WTC11 (cell line): Measurements from ENCODE around the gene GABRG3. TPM values are rescaled to one million over a fixed set of nuclear protein-coding genes. Genes with fewer than 3 reads are reported as not detected.

Experiments
- ATAC-seq: fragments of 200-7000 bp; cut with Tn5 transposase; 2 replicates; pipeline ENCODE4 v1.10.0; 2021; ENCODE audit warnings: mild to moderate bottlenecking, moderate library complexity
- CTCF ChIA-PET: fragments of 300-600 bp; sonication (Branson Sonifier 250); formaldehyde crosslinking; loops from one replicate; lab custom pipeline; 2021; ENCODE audit warnings: antibody characterized with exemption; lab: Charles Lee
- POLR2A ChIA-PET: fragments of 350-600 bp; sonication (Branson Sonifier 250); formaldehyde crosslinking; loops from one replicate; lab custom pipeline; 2021; ENCODE audit warnings: antibody characterized with exemption; lab: Charles Lee
- DNase-seq: peaks from one replicate; pipeline ENCODE4 v3.0.0; 2021; ENCODE audit warnings: low spot score
- H3K27ac Mint-ChIP-seq: 2 replicates; pipeline ENCODE4 v1.8.0; 2021; ENCODE audit warnings: mixed read lengths
- H3K27me3 Mint-ChIP-seq: 2 replicates; pipeline ENCODE4 v1.8.0; 2021; ENCODE audit warnings: low read depth, mild to moderate bottlenecking, moderate library complexity, mixed read lengths
- H3K36me3 Mint-ChIP-seq: 2 replicates; pipeline ENCODE4 v1.8.0; 2021; ENCODE audit warnings: mixed read lengths
- H3K4me1 Mint-ChIP-seq: 2 replicates; pipeline ENCODE4 v1.8.0; 2022; ENCODE audit warnings: mixed read lengths
- H3K4me3 Mint-ChIP-seq: 2 replicates; pipeline ENCODE4 v1.8.0; 2021; ENCODE audit warnings: mild to moderate bottlenecking, moderate library complexity, mixed read lengths
- H3K9me3 Mint-ChIP-seq: 2 replicates; pipeline ENCODE4 v1.8.0; 2021; ENCODE audit warnings: mixed read lengths
- ATF1 ChIP-seq: sonication (generic); formaldehyde crosslinking; IDR thresholded peaks from 2 replicates; pipeline ENCODE4 v1.8.1; 2023; ENCODE audit warnings: mild to moderate bottlenecking, moderate library complexity, missing genetic modification reagents
- ELF4 ChIP-seq: sonication (generic); formaldehyde crosslinking; IDR thresholded peaks from 2 replicates; pipeline ENCODE4 v1.8.1; 2022; ENCODE audit warnings: low read depth, mild to moderate bottlenecking, moderate library complexity, missing genetic modification reagents
- FOXK1 ChIP-seq: sonication (generic); formaldehyde crosslinking; IDR thresholded peaks from 2 replicates; pipeline ENCODE4 v1.8.0; 2022; ENCODE audit warnings: mild to moderate bottlenecking, moderate library complexity, missing genetic modification reagents
- HMGA2 ChIP-seq: fragments of 250-450 bp; sonication (Bioruptor Pico); IDR thresholded peaks from 2 replicates; pipeline ENCODE4 v1.4.0; 2021; ENCODE audit warnings: mild to moderate bottlenecking, moderate library complexity
- NR1H2 ChIP-seq: sonication (generic); formaldehyde crosslinking; IDR thresholded peaks from 2 replicates; pipeline ENCODE4 v1.9.0; 2021; ENCODE audit warnings: mild to moderate bottlenecking, moderate library complexity, missing genetic modification reagents
- NR3C1 ChIP-seq: sonication (generic); formaldehyde crosslinking; conservative IDR thresholded peaks from 2 replicates; pipeline ENCODE4 v1.8.1; 2023; ENCODE audit warnings: low read depth, mild to moderate bottlenecking, missing genetic modification reagents
- PRRX2 ChIP-seq: fragments of 250-450 bp; sonication (Bioruptor Pico); IDR thresholded peaks from 2 replicates; pipeline ENCODE4 v1.8.0; 2021; ENCODE audit warnings: mild to moderate bottlenecking
- SOX15 ChIP-seq: fragments of 250-450 bp; sonication (Bioruptor Pico); IDR thresholded peaks from 2 replicates; pipeline ENCODE4 v1.9.0; 2021; ENCODE audit warnings: mild to moderate bottlenecking
- SP1 ChIP-seq: sonication (generic); formaldehyde crosslinking; conservative IDR thresholded peaks from 2 replicates; pipeline ENCODE4 v1.8.1; 2022; ENCODE audit warnings: missing genetic modification reagents
- TEAD4 ChIP-seq: sonication (generic); formaldehyde crosslinking; IDR thresholded peaks from 2 replicates; pipeline ENCODE4 v1.8.0; 2022; ENCODE audit warnings: mild to moderate bottlenecking, missing genetic modification reagents
- TP53 ChIP-seq: sonication (generic); formaldehyde crosslinking; IDR thresholded peaks from 2 replicates; pipeline ENCODE4 v1.8.1; 2023; ENCODE audit warnings: mild to moderate bottlenecking, missing genetic modification reagents
- ZNF121 ChIP-seq: sonication (generic); formaldehyde crosslinking; IDR thresholded peaks from 2 replicates; pipeline ENCODE4 v1.8.0; 2023; ENCODE audit warnings: missing genetic modification reagents
- ZNF317 ChIP-seq: sonication (generic); formaldehyde crosslinking; IDR thresholded peaks from 2 replicates; pipeline ENCODE4 v1.8.1; 2023; ENCODE audit warnings: low read depth, mild to moderate bottlenecking, moderate library complexity, missing genetic modification reagents, borderline replicate concordance
- total RNA-seq: library from RNA; stranded (reverse); gene quantifications from 3 replicates; pipeline ENCODE4 v1.2.3, GENCODE V29; 2021
- TF ChIP-seq, protein P1 (sequence below): fragments of 200-600 bp; IDR thresholded peaks from 2 replicates; pipeline ENCODE4 v1.8.0; 2022; ENCODE audit warnings: antibody characterized with exemption
- TF ChIP-seq, protein P2 (sequence below): sonication (generic); formaldehyde crosslinking; IDR thresholded peaks from 2 replicates; pipeline ENCODE4 v1.8.1; 2023; ENCODE audit warnings: mild to moderate bottlenecking, missing genetic modification reagents
- TF ChIP-seq, protein P3 (sequence below): sonication (generic); formaldehyde crosslinking; IDR thresholded peaks from 2 replicates; pipeline ENCODE4 v1.8.0; 2023; ENCODE audit warnings: missing genetic modification reagents
- TF ChIP-seq, protein P4 (sequence below): sonication (generic); formaldehyde crosslinking; IDR thresholded peaks from 2 replicates; pipeline ENCODE4 v1.8.0; 2022; ENCODE audit warnings: mild to moderate bottlenecking, missing genetic modification reagents

GABRG3 gene
- total RNA-seq, 1 experiment from 2014 or later: 0.72 TPM

DNA sequence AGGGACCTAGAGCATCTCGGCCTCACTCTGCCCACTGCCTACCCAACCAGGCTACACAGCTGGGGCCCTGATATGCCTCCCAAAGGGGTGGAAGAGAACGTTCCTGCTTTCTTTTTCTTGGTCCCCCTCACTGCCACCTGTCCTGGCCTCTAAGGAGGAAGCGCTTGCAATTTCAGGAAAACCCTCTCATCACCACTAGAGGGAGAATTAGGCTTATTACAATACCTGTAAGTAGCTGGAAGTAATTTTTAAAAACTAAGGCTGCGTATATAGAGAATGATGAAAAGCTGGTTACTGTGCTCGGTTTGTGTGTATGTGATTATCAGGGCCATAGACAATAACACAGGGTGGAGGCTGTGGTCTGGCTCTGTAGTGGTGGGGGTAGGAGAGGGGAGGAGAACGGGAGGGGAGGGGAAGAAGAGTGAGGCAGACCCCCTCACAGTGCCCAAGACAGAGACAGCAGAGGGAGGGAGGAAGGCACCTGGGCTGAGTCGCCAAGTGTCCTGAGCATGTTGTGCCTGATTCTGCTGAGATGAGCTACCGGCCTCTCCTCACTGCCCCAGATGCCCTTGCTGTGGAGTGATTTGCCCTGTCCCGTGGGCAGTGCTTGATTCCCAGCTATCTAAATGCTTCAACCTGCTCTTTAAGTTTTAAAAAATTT, 3.3 kb downstream of the GABRG3 start:
- TF ChIP-seq, protein P1, sequence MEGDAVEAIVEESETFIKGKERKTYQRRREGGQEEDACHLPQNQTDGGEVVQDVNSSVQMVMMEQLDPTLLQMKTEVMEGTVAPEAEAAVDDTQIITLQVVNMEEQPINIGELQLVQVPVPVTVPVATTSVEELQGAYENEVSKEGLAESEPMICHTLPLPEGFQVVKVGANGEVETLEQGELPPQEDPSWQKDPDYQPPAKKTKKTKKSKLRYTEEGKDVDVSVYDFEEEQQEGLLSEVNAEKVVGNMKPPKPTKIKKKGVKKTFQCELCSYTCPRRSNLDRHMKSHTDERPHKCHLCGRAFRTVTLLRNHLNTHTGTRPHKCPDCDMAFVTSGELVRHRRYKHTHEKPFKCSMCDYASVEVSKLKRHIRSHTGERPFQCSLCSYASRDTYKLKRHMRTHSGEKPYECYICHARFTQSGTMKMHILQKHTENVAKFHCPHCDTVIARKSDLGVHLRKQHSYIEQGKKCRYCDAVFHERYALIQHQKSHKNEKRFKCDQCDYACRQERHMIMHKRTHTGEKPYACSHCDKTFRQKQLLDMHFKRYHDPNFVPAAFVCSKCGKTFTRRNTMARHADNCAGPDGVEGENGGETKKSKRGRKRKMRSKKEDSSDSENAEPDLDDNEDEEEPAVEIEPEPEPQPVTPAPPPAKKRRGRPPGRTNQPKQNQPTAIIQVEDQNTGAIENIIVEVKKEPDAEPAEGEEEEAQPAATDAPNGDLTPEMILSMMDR: peak; percentile 51
- TF ChIP-seq, protein P2, sequence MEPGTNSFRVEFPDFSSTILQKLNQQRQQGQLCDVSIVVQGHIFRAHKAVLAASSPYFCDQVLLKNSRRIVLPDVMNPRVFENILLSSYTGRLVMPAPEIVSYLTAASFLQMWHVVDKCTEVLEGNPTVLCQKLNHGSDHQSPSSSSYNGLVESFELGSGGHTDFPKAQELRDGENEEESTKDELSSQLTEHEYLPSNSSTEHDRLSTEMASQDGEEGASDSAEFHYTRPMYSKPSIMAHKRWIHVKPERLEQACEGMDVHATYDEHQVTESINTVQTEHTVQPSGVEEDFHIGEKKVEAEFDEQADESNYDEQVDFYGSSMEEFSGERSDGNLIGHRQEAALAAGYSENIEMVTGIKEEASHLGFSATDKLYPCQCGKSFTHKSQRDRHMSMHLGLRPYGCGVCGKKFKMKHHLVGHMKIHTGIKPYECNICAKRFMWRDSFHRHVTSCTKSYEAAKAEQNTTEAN (CRISPR knock-in tag): no peak
- CTCF ChIA-PET: interaction anchor here (0.6 to 5.4 kb wide), 34 partner anchors 10 to 1040 kb away, joined by 3 to 78 read pairs (median 3); no protein-coding TSS in a partner anchor
- Mint-ChIP-seq H3K27ac (no peak overlapping the region), H3K4me3 (peak overlapping the region; percentile 18; the same call in 1 of the 2 replicates), H3K36me3 (no peaks in the 10 kb centered on the region), H3K27me3 (peaks cover 44% of the 10 kb centered on the region), H3K9me3 (no peaks in the 10 kb centered on the region), H3K4me1 (peaks cover 7% of the 10 kb centered on the region)
- DNase-seq (peak; percentile 40), ATAC-seq (peak; percentile 55)
- POLR2A ChIA-PET: no interaction called here

DNA sequence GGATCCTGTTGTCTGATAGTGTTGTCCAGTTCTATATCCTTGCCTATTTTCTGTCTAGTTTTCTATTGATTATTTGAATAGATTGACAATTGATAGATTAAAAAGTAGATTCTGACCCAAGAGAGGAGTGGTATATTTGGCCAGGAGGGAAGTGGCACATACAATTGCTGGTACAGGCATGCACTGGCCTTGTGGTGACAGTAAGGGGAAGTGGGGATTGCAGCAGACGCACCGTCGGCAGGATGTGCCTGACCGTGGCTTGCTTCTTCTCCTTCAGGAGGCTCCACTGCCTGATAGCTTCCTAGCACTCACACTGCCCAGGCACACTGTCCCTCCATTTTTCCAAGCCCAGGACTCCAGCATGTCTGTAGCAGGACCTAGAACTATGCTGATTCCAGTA, 10.5 kb downstream of the GABRG3 start:
- POLR2A ChIA-PET: no interaction called here
- ATAC-seq (no peak), DNase-seq (no peak)
- Mint-ChIP-seq H3K4me1 (peaks cover 2% of the 10 kb centered on the region; the same call in 1 of the 2 replicates), H3K4me3 (no peak overlapping the region), H3K36me3 (no peaks in the 10 kb centered on the region), H3K9me3 (peaks cover 5% of the 10 kb centered on the region), H3K27ac (no peak overlapping the region), H3K27me3 (0 out of 2 replicates have a peak, but pooled peaks cover 4% of the 10 kb centered on the region)
- CTCF ChIA-PET: interaction anchor here (0.7 kb wide), 1 partner anchor 13 kb away, joined by 3 read pairs; no protein-coding TSS in a partner anchor
- TF ChIP-seq, protein P3, sequence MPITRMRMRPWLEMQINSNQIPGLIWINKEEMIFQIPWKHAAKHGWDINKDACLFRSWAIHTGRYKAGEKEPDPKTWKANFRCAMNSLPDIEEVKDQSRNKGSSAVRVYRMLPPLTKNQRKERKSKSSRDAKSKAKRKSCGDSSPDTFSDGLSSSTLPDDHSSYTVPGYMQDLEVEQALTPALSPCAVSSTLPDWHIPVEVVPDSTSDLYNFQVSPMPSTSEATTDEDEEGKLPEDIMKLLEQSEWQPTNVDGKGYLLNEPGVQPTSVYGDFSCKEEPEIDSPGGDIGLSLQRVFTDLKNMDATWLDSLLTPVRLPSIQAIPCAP (CRISPR knock-in tag): no peak
- TF ChIP-seq, protein P4, sequence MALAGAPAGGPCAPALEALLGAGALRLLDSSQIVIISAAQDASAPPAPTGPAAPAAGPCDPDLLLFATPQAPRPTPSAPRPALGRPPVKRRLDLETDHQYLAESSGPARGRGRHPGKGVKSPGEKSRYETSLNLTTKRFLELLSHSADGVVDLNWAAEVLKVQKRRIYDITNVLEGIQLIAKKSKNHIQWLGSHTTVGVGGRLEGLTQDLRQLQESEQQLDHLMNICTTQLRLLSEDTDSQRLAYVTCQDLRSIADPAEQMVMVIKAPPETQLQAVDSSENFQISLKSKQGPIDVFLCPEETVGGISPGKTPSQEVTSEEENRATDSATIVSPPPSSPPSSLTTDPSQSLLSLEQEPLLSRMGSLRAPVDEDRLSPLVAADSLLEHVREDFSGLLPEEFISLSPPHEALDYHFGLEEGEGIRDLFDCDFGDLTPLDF (CRISPR knock-in tag): no peak
- TF ChIP-seq SP1 (CRISPR knock-in tag) (no peak), ELF4 (no peak), PRRX2 (CRISPR knock-in tag) (no peak), TP53 (CRISPR knock-in tag) (no peak), TEAD4 (CRISPR knock-in tag) (no peak), ATF1 (CRISPR knock-in tag) (no peak), NR1H2 (CRISPR knock-in tag) (no peak), SOX15 (no peak), ZNF317 (CRISPR knock-in tag) (no peak), NR3C1 (no peak), HMGA2 (CRISPR knock-in tag) (no peak)

DNA sequence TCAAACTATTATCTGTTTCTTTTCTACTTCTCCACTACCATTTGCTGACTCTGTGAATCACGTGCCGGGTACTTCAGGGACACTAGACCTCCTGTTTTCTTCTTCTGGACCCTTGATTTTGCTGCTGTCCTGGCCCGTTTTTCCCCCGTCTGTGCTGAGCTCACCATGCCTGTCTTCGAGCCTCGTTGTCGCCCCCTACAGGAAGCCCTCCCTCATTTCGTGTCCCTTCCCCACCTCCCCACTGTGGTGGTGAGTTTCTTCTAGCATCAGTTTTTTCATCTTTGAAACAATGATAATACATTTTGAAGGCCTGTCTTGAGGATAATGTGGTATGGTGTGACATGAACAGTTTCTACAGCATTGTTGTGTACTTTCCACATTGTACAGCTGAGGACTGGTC, 12.8 kb downstream of the GABRG3 start:
- ATAC-seq (peak; percentile 38; the same call in 1 of the 2 replicates), DNase-seq (peak; percentile 65)
- Mint-ChIP-seq H3K4me3 (no peak overlapping the region), H3K27me3 (0 out of 2 replicates have a peak, but pooled peaks cover 4% of the 10 kb centered on the region), H3K4me1 (peaks cover 6% of the 10 kb centered on the region), H3K36me3 (no peaks in the 10 kb centered on the region), H3K9me3 (peaks cover 14% of the 10 kb centered on the region), H3K27ac (no peak overlapping the region)
- TF ChIP-seq, protein P1: peak; percentile 74
- peak; percentile 40; the same call in 1 of the 2 replicates for TF ChIP-seq ZNF121
- TF ChIP-seq FOXK1 (CRISPR knock-in tag): no peak
- POLR2A ChIA-PET: no interaction called here
- CTCF ChIA-PET: interaction anchor here (0.6 to 5.4 kb wide), 13 partner anchors 10 to 363 kb away, joined by 3 to 78 read pairs (median 4); partner anchors contain the start of gene GABRG3
